Immature natural killer cell (primary cell): ENCODE results near the gene CHKB. TPM values are rescaled to one million over a fixed set of nuclear protein-coding genes. Genes with fewer than 3 reads are reported as not detected.
"Not testable (repeated sequence)": the region's sequence is repeated elsewhere in the genome, so short reads cannot be mapped to it uniquely, and the experiment has no call there.

Experiments used
- DNase-seq, 3 donors: peaks; one replicate each; pipeline ENCODE4 v3.0.0; 2022; ENCODE audit warnings: mixed read lengths in 1 of 3
- H3K27ac Mint-ChIP-seq, 6 donors: one replicate each; pipeline ENCODE4 v1.8.0; 2020; ENCODE audit warnings: mixed read lengths in 6 of 6, mild to moderate bottlenecking in 5 of 6, inconsistent platforms in 4 of 6, moderate library complexity in 3 of 6
- H3K27me3 Mint-ChIP-seq, 3 donors: one replicate each; pipeline ENCODE4 v1.8.0; 2020 to 2021; ENCODE audit warnings: low read depth in 3 of 3, mild to moderate bottlenecking in 3 of 3, mixed read lengths in 3 of 3, moderate library complexity in 3 of 3, inconsistent platforms in 1 of 3
- H3K36me3 Mint-ChIP-seq, 3 donors: one replicate each; pipeline ENCODE4 v1.8.0; 2020; ENCODE audit warnings: mixed read lengths in 3 of 3, inconsistent platforms in 2 of 3, mild to moderate bottlenecking in 2 of 3
- H3K4me1 Mint-ChIP-seq, 2 donors: one replicate each; pipeline ENCODE4 v1.8.0; 2020; ENCODE audit warnings: inconsistent platforms in 2 of 2, mild to moderate bottlenecking in 2 of 2, mixed read lengths in 2 of 2, moderate library complexity in 1 of 2
- H3K4me3 Mint-ChIP-seq, 5 donors: one replicate each; pipeline ENCODE4 v1.8.0; 2020; ENCODE audit warnings: mild to moderate bottlenecking in 5 of 5, mixed read lengths in 5 of 5, inconsistent platforms in 3 of 5, moderate library complexity in 3 of 5
- H3K9me3 Mint-ChIP-seq, 6 donors: one replicate each; pipeline ENCODE4 v1.8.0; 2020; ENCODE audit warnings: mild to moderate bottlenecking in 6 of 6, mixed read lengths in 6 of 6, inconsistent platforms in 4 of 6, moderate library complexity in 3 of 6
- polyA plus RNA-seq, 3 donors: library from polyadenylated mRNA; unstranded; fragments of 300-500 nt; fragmentation: Illumina TruSeq; gene quantifications; one replicate each; pipeline ENCODE4 v1.2.3, GENCODE V29; 2021

Gene CHKB
- polyA plus RNA-seq, 3 donors from 2014 or later = 44.0 to 51.3 (median 49.4) TPM

- not testable (repeated sequence) for H3K4me3 Mint-ChIP-seq, H3K4me1 Mint-ChIP-seq, H3K27ac Mint-ChIP-seq, H3K9me3 Mint-ChIP-seq, H3K36me3 Mint-ChIP-seq, DNase-seq
- peaks cover 4 to 14% (median 8%) of the 10 kb centered on the region in 3 donors for H3K27me3 Mint-ChIP-seq
Observed at GRCh38 chr22:50608058-50608840, 25.6 kb upstream of the CHKB start.

- Mint-ChIP-seq H3K27ac (no peak overlapping the region), H3K4me3 (no peak overlapping the region), H3K36me3 (no peaks in the 10 kb centered on the region), H3K27me3 (peaks cover 6 to 19% (median 13%) of the 10 kb centered on the region in 3 donors), H3K9me3 (no peaks in the 10 kb centered on the region), H3K4me1 (peaks cover 6% of the 10 kb centered on the region in 2 donors)
- no peak for DNase-seq
Observed at GRCh38 chr22:50607659-50608020, 25.0 kb upstream of the CHKB start.

- no peaks in the 10 kb centered on the region for H3K36me3 Mint-ChIP-seq
- H3K27me3 Mint-ChIP-seq = peaks cover 9 to 21% (median 18%) of the 10 kb centered on the region in 3 donors
- peaks cover 4 to 5% of the 10 kb centered on the region in 2 donors for H3K4me1 Mint-ChIP-seq
- no peak for DNase-seq
- no peak overlapping the region for H3K27ac Mint-ChIP-seq
- no peaks in the 10 kb centered on the region for H3K9me3 Mint-ChIP-seq
- no peak overlapping the region for H3K4me3 Mint-ChIP-seq
Observed at GRCh38 chr22:50606946-50607658, 24.5 kb upstream of the CHKB start.

DNA sequence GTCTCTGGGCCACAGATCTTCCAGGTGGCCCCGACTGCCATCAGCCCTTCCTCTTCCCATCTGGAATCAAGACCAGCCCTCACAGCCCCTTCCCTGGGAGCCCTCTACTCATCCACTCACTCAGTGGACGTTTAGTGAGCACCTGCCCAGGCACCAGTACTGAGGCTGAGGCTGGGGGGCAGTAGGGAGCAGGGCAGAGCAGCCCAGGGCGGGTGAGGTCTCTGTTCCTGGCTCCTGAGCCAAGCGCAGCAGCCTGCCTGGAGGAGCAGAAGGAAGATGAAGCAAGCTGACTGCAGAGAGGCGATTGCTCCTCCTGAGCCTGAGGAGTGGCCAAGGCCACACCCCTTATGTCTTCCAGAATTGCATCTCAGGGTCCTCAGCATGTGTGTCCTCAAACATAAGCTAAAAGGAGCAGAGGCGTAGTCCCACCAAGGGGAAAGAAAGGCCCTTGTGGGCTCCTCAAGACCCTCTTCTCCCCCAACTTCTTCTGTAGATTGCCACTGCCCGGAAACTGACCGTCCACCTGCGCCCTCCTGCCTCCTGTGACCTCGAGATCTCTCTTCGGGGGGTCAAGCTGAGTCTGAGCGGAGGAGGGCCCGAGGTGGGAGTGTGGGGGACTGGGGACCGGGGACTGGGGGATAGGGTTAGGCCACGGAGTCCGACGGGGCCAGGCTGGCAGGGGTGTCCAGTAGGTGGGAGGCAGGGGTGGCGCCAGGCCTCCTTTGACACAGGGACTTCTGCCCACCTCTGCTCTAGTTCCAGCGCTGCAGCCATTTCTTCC lies 23.7 kb upstream of the CHKB start:
- no peak for DNase-seq
- no peak overlapping the region for H3K27ac Mint-ChIP-seq
- H3K27me3 Mint-ChIP-seq = peaks cover 15 to 28% (median 23%) of the 10 kb centered on the region in 3 donors
- peaks cover 0 to 6% (median 3%) of the 10 kb centered on the region in 3 donors for H3K36me3 Mint-ChIP-seq
- peaks cover 9 to 10% of the 10 kb centered on the region in 2 donors for H3K4me1 Mint-ChIP-seq
- no peak overlapping the region for H3K4me3 Mint-ChIP-seq
- peaks cover 0 to 1% (median 0%) of the 10 kb centered on the region in 6 donors for H3K9me3 Mint-ChIP-seq

GRCh38 chr22:50605613-50606074 lies 23.0 kb upstream of the CHKB start:
- Mint-ChIP-seq H3K4me3 (no peak overlapping the region), H3K27ac (no peak overlapping the region), H3K4me1 (peaks cover 9 to 10% of the 10 kb centered on the region in 2 donors), H3K36me3 (peaks cover 0 to 6% (median 3%) of the 10 kb centered on the region in 3 donors), H3K27me3 (peaks cover 15 to 25% (median 23%) of the 10 kb centered on the region in 3 donors), H3K9me3 (peaks cover 0 to 1% (median 0%) of the 10 kb centered on the region in 6 donors)
- no peak for DNase-seq

DNA sequence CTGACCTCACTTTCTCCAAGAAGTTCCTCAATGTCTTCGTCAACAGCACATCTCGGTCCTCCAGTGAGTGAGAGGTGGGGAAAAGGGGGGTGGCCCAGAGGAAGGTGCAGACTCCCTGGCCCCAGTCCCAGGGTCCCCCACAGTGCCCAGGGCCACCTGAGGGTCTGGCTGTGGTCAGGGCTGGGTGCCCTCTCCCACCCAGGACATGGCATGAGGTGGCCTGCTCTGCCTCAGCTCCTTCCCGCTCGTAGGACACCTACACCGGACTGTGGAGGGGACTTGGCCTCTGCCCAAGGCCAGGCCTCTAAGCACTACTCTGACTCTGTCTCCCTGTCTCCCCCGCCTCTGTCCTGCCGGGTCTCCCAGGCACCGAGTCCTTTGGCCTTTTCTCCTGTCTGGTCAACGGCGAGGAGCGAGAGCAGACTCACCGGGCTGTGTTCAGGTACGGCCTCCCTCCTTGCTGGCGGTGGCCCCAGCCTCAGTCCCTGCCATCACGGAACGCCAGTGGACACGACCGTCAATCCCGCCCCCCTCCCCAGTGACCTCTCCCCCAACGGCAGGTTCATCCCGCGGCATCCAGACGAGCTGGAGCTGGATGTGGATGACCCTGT lies 22.5 kb upstream of the CHKB start:
- Mint-ChIP-seq H3K4me3 (no peak overlapping the region), H3K27ac (no peak overlapping the region), H3K9me3 (peaks cover 0 to 1% (median 0%) of the 10 kb centered on the region in 6 donors), H3K4me1 (peaks cover 9 to 10% of the 10 kb centered on the region in 2 donors), H3K27me3 (peaks cover 15 to 23% (median 22%) of the 10 kb centered on the region in 3 donors), H3K36me3 (peaks cover 0 to 6% (median 3%) of the 10 kb centered on the region in 3 donors)
- no peak for DNase-seq

GRCh38 chr22:50604256-50605001 lies 21.8 kb upstream of the CHKB start:
- H3K4me3 Mint-ChIP-seq = no peak overlapping the region
- H3K27ac Mint-ChIP-seq = no peak overlapping the region
- H3K4me1 Mint-ChIP-seq = peaks cover 10 to 15% of the 10 kb centered on the region in 2 donors
- H3K27me3 Mint-ChIP-seq = peaks cover 20 to 26% (median 26%) of the 10 kb centered on the region in 3 donors
- DNase-seq = no peak
- peaks cover 0 to 6% (median 3%) of the 10 kb centered on the region in 3 donors for H3K36me3 Mint-ChIP-seq
- H3K9me3 Mint-ChIP-seq = peaks cover 0 to 1% (median 0%) of the 10 kb centered on the region in 6 donors

DNA sequence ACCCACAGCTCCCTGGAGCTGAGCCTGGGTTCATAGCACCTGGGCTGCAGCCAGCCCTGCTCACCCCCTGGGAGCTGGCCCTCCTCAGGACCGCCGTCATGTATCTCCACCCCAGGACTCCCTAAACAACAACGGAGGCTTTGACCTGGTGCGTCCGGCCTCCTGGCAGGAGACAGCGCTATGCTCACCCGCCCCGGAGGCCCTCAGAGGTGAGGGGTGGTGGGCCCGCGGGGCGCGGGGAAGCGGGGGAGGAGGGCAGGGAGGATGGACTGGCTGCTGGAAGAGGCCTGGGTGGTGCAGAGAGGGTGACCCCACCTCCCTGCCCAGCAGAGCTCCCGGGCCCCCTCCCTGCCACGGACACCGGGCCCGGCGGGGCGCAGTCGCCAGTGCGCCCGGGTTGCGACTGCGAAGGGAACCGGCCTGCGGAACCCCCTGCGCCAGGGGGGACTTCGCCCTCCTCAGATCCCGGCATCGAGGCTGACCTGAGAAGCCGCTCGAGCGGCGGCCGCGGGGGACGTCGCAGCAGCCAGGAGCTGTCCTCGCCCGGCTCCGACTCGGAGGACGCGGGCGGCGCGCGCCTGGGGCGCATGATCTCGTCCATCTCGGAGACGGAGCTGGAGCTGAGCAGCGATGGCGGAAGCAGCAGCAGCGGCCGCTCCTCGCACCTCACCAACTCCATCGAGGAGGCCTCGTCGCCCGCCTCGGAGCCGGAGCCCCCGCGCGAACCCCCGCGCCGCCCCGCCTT lies 21.0 kb upstream of the CHKB start:
- peaks cover 0 to 6% (median 3%) of the 10 kb centered on the region in 3 donors for H3K36me3 Mint-ChIP-seq
- H3K4me1 Mint-ChIP-seq = peaks cover 10 to 15% of the 10 kb centered on the region in 2 donors
- peaks cover 0 to 1% (median 0%) of the 10 kb centered on the region in 6 donors for H3K9me3 Mint-ChIP-seq
- no peak overlapping the region for H3K4me3 Mint-ChIP-seq
- peaks cover 22 to 29% (median 28%) of the 10 kb centered on the region in 3 donors for H3K27me3 Mint-ChIP-seq
- H3K27ac Mint-ChIP-seq = no peak overlapping the region
- DNase-seq = no peak

GRCh38 chr22:50602338-50602700 lies 19.7 kb upstream of the CHKB start:
- peaks cover 10 to 15% of the 10 kb centered on the region in 2 donors for H3K4me1 Mint-ChIP-seq
- peak overlapping the region; percentile 2 to 86 (median 65) for H3K4me3 Mint-ChIP-seq
- peaks cover 0 to 1% (median 0%) of the 10 kb centered on the region in 6 donors for H3K9me3 Mint-ChIP-seq
- peaks cover 6 to 7% (median 6%) of the 10 kb centered on the region in 3 donors for H3K36me3 Mint-ChIP-seq
- no peak overlapping the region for H3K27ac Mint-ChIP-seq
- H3K27me3 Mint-ChIP-seq = peaks cover 24 to 39% (median 28%) of the 10 kb centered on the region in 3 donors
- DNase-seq = no peak

DNA sequence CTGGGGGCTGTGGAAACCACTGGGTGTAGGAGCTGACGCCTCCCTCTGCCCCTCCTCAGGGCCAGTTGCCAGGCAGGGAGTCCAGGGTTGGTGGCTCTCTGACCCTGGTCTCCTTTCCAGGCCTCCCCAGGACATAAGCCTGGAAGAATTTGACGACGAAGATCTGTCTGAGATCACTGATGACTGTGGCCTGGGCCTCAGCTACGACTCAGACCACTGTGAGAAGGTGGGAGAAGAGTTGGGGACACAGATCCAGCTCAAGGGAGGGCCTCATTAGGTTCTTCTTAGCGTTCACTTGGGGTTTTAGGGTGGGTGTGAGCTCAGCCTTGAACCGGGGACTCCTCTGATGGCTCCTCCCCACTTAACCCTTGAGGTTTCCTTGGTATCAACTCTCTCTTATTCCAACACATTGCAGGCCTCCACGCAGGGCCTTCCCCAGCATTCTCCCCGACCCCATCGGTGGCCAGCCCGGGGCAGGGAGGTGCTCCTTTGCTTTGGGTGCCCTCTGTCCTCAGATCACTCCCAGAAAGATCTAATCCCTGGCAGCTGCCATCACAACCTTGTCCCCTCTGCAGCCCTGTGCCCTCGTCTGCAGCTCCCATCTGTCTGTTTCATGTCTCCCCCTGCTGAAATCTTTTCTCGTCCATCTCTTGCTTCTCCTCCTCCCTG lies 19.2 kb upstream of the CHKB start:
- H3K27ac Mint-ChIP-seq = no peak overlapping the region
- DNase-seq = no peak
- H3K4me1 Mint-ChIP-seq = peaks cover 10 to 15% of the 10 kb centered on the region in 2 donors
- H3K36me3 Mint-ChIP-seq = peaks cover 7 to 11% (median 10%) of the 10 kb centered on the region in 3 donors
- H3K9me3 Mint-ChIP-seq = peaks cover 0 to 1% (median 0%) of the 10 kb centered on the region in 6 donors
- peaks cover 23 to 39% (median 28%) of the 10 kb centered on the region in 3 donors for H3K27me3 Mint-ChIP-seq
- peak overlapping the region; percentile 65 to 86 (median 75) for H3K4me3 Mint-ChIP-seq

GRCh38 chr22:50600967-50601668 lies 18.5 kb upstream of the CHKB start:
- Mint-ChIP-seq H3K27ac (no peak overlapping the region), H3K9me3 (peaks cover 0 to 1% (median 0%) of the 10 kb centered on the region in 6 donors), H3K27me3 (peaks cover 25 to 39% (median 26%) of the 10 kb centered on the region in 3 donors), H3K36me3 (peaks cover 12 to 16% (median 14%) of the 10 kb centered on the region in 3 donors), H3K4me1 (peaks cover 10 to 15% of the 10 kb centered on the region in 2 donors), H3K4me3 (peak overlapping the region in 4 of 5 donors; percentile 71 to 86 (median 78))
- no peak for DNase-seq
